Measurements from ENCODE around the gene CCDC57. TPM values are rescaled to one million over a fixed set of nuclear protein-coding genes. Genes with fewer than 3 reads are reported as not detected.

CCDC57 gene
- total RNA-seq, 2 donors from 2014 or later: 24.5 to 46.1 TPM

- Histone ChIP-seq H3K27ac (peak within 1 kb of the TSS; percentile 98), H3K9me3 (no peaks in the 10 kb centered on the region), H3K9ac (ENCODE audit: low read depth in 2 of 2, low read length in 2 of 2) (peak within 1 kb of the TSS; percentile 70 to 95), H3K4me3 (peak within 1 kb of the TSS; percentile 64), H3K36me3 (no peaks in the 10 kb centered on the region), H3K27me3 (no peaks in the 10 kb centered on the region), H3K4me1 (peaks cover 5% of the 10 kb centered on the region)
- intact Hi-C loops (cut with DNase I): no loop called here
- peak; percentile 65 for DNase-seq
- TF ChIP-seq CTCF (IDR thresholded peaks at IDR 0.05): no peak
These were observed 16.4 kb upstream of the CCDC57 start, which contains the start of gene SLC16A3 for GRCh38 chr17:82228842-82229697. TSS of gene SLC16A3 (plus strand) at chr17:82229042. CDS start at chr17:82236009, 6,967 bp downstream.

GRCh38 chr17:82228278-82228841 lies 15.7 kb upstream of the CCDC57 start:
- Histone ChIP-seq H3K4me1 (peaks cover 5% of the 10 kb centered on the region), H3K27ac (peak overlapping the region; percentile 98), H3K4me3 (peak overlapping the region; percentile 64), H3K36me3 (no peaks in the 10 kb centered on the region), H3K27me3 (no peaks in the 10 kb centered on the region), H3K9ac (ENCODE audit: low read depth in 2 of 2, low read length in 2 of 2) (peak overlapping the region; percentile 70 to 95), H3K9me3 (no peaks in the 10 kb centered on the region)
- peak; percentile 78 for DNase-seq
- no peak for TF ChIP-seq CTCF (IDR thresholded peaks at IDR 0.05)
- intact Hi-C loops (cut with DNase I): no loop called here

GRCh38 chr17:82227629-82228277 lies 15.1 kb upstream of the CCDC57 start:
- no peak for DNase-seq
- no peaks in the 10 kb centered on the region for H3K9me3 ChIP-seq
- H3K4me1 ChIP-seq: peaks cover 5% of the 10 kb centered on the region
- TF ChIP-seq CTCF (IDR thresholded peaks at IDR 0.05): no peak
- H3K27me3 ChIP-seq: no peaks in the 10 kb centered on the region
- H3K9ac ChIP-seq (ENCODE audit: low read depth in 2 of 2, low read length in 2 of 2): peak overlapping the region; percentile 70 to 95
- intact Hi-C loops (cut with DNase I): no loop called here
- no peaks in the 10 kb centered on the region for H3K36me3 ChIP-seq
- peak overlapping the region; percentile 98 for H3K27ac ChIP-seq
- H3K4me3 ChIP-seq: peak overlapping the region; percentile 64

- Histone ChIP-seq H3K4me3 (no peak overlapping the region), H3K36me3 (no peaks in the 10 kb centered on the region), H3K4me1 (peaks cover under 1% of the 10 kb centered on the region), H3K27me3 (no peaks in the 10 kb centered on the region), H3K27ac (peak overlapping the region; percentile 98), H3K9me3 (no peaks in the 10 kb centered on the region), H3K9ac (ENCODE audit: low read depth in 2 of 2, low read length in 2 of 2) (no peak overlapping the region)
- TF ChIP-seq CTCF (IDR thresholded peaks at IDR 0.05): no peak
- DNase-seq: no peak
- intact Hi-C loops (cut with DNase I): no loop called here
These were observed 14.4 kb upstream of the CCDC57 start for GRCh38 chr17:82226809-82227628.
